ENCODE data around the gene KRT72. TPM values are rescaled to one million over a fixed set of nuclear protein-coding genes. Genes with fewer than 3 reads are reported as not detected.

KRT72 gene
- total RNA-seq (100 to 1,000 TPM in 3 of 5 experiments, 10 to 100 TPM in 1, 1 to 10 TPM in 1; 2.1 to 149 (median 104) TPM), polyA plus RNA-seq (under 1 TPM in 1 of 2 donors, not detected in 1; 0.71 TPM), total RNA-seq (124 reads per million, percentile 88 among the genes with 10 or more reads in this experiment)

- H3K27ac ChIP-seq (ENCODE audit: low read depth, low read length): no peak within 1 kb of the TSS
- Mint-ChIP-seq H3K4me1 (peaks cover 18 to 72% (median 61%) of the 10 kb centered on the region in 7 donors), H3K27ac (peak within 1 kb of the TSS in 8 of 9 donors; percentile 37 to 97 (median 93)), H3K9me3 (peaks cover 0 to 4% (median 0%) of the 10 kb centered on the region in 11 donors), H3K27me3 (peaks cover 0 to 32% (median 0%) of the 10 kb centered on the region in 5 donors), H3K36me3 (peaks cover 5 to 28% (median 12%) of the 10 kb centered on the region in 5 donors), H3K4me3 (peak within 1 kb of the TSS in 6 of 10 donors; percentile 29 to 71 (median 64))
- no peak for ATAC-seq
- no peaks in the 10 kb centered on the region for H3K9me3 ChIP-seq (ENCODE audit: control insufficient read depth in 2 of 3, low read length in 3 of 3)
- CTCF ChIA-PET: no interaction called here
- POLR2A ChIA-PET: interaction anchor here (2.1 to 2.3 kb wide), 2 partner anchors 9 to 12 kb away, joined by 5 to 10 read pairs; no protein-coding TSS in a partner anchor
- H3K27me3 ChIP-seq (ENCODE audit: control insufficient read depth in 2 of 2, insufficient read depth in 2 of 2, low read length in 2 of 2): no peaks in the 10 kb centered on the region
- intact Hi-C loops (cut with micrococcal nuclease): no loop called here
- no peak within 1 kb of the TSS for H3K4me3 ChIP-seq (ENCODE audit: low read length)
- peaks cover 0 to 40% of the 10 kb centered on the region in 2 donors for H3K4me1 ChIP-seq (ENCODE audit: control insufficient read depth in 2 of 2, insufficient read depth in 2 of 2, low read length in 2 of 2)
- DNase-seq: peak in 1 of 9 donors; percentile 12
- no peaks in the 10 kb centered on the region for H3K36me3 ChIP-seq (ENCODE audit: control insufficient read depth in 2 of 3, insufficient read depth in 3 of 3, low read length in 3 of 3)
Observed at GRCh38 chr12:52600941-52601481, at the start of gene KRT72. Gene KRT72, minus strand, starts transcription at chr12:52601463. Its CDS starts 11 bp downstream, at chr12:52601452.

GRCh38 chr12:52650520-52651081, 49.3 kb upstream of the KRT72 start:
- ATAC-seq (no peak), DNase-seq (no peak)
- CTCF ChIA-PET: interaction anchor here (0.6 to 1.8 kb wide), 3 partner anchors 40 to 223 kb away, joined by 3 to 5 read pairs (median 5); no protein-coding TSS in a partner anchor
- no peak overlapping the region for H3K4me3 ChIP-seq (ENCODE audit: low read length)
- peak overlapping the region in 2 of 10 donors; percentile 21 to 50 for H3K4me3 Mint-ChIP-seq
- peak overlapping the region in 5 of 9 donors; percentile 26 to 100 (median 99) for H3K27ac Mint-ChIP-seq
- H3K27me3 ChIP-seq (ENCODE audit: control insufficient read depth in 2 of 2, insufficient read depth in 2 of 2, low read length in 2 of 2): no peaks in the 10 kb centered on the region
- no peaks in the 10 kb centered on the region for H3K9me3 ChIP-seq (ENCODE audit: control insufficient read depth in 2 of 3, low read length in 3 of 3)
- peaks cover 0 to 5% (median 3%) of the 10 kb centered on the region in 5 donors for H3K36me3 Mint-ChIP-seq
- no peaks in the 10 kb centered on the region for H3K36me3 ChIP-seq (ENCODE audit: control insufficient read depth in 2 of 3, insufficient read depth in 3 of 3, low read length in 3 of 3)
- peaks cover 0 to 20% (median 0%) of the 10 kb centered on the region in 5 donors for H3K27me3 Mint-ChIP-seq
- intact Hi-C loops (cut with micrococcal nuclease): no loop called here
- H3K9me3 Mint-ChIP-seq: no peaks in the 10 kb centered on the region
- peaks cover 17 to 39% of the 10 kb centered on the region in 2 donors for H3K4me1 ChIP-seq (ENCODE audit: control insufficient read depth in 2 of 2, insufficient read depth in 2 of 2, low read length in 2 of 2)
- POLR2A ChIA-PET: interaction anchor here (1.4 to 12.4 kb wide), 3 partner anchors 9 to 36 kb away, joined by 4 to 223 read pairs (median 6); partner anchors contain the start of genes KRT1 and KRT73
- peaks cover 35 to 78% (median 62%) of the 10 kb centered on the region in 7 donors for H3K4me1 Mint-ChIP-seq
- no peak overlapping the region for H3K27ac ChIP-seq (ENCODE audit: low read depth, low read length)

GRCh38 chr12:52649066-52649465, 47.8 kb upstream of the KRT72 start:
- no peak for ATAC-seq
- H3K27me3 ChIP-seq (ENCODE audit: control insufficient read depth in 2 of 2, insufficient read depth in 2 of 2, low read length in 2 of 2): no peaks in the 10 kb centered on the region
- intact Hi-C loops (cut with micrococcal nuclease): loop anchor here in 1 of 2 donors (5.0 kb wide), 1 partner anchor 43 kb away; no protein-coding TSS in a partner anchor

GRCh38 chr12:52648012-52648550, 46.8 kb upstream of the KRT72 start:
- no peak overlapping the region for H3K4me3 ChIP-seq (ENCODE audit: low read length)
- H3K4me1 ChIP-seq (ENCODE audit: control insufficient read depth in 2 of 2, insufficient read depth in 2 of 2, low read length in 2 of 2): peaks cover 28 to 62% of the 10 kb centered on the region in 2 donors
- H3K27me3 ChIP-seq (ENCODE audit: control insufficient read depth in 2 of 2, insufficient read depth in 2 of 2, low read length in 2 of 2): no peaks in the 10 kb centered on the region
- peak overlapping the region; percentile 22 for H3K27ac ChIP-seq (ENCODE audit: low read depth, low read length)
- Mint-ChIP-seq H3K36me3 (peaks cover 3 to 23% (median 4%) of the 10 kb centered on the region in 5 donors), H3K27ac (peak overlapping the region; percentile 15 to 100 (median 100)), H3K4me1 (peaks cover 52 to 88% (median 72%) of the 10 kb centered on the region in 7 donors), H3K27me3 (peaks cover 0 to 4% (median 0%) of the 10 kb centered on the region in 5 donors), H3K9me3 (peaks cover 0 to 13% (median 7%) of the 10 kb centered on the region in 11 donors), H3K4me3 (peak overlapping the region in 7 of 10 donors; percentile 49 to 88 (median 73))
- DNase-seq: no peak
- H3K36me3 ChIP-seq (ENCODE audit: control insufficient read depth in 2 of 3, insufficient read depth in 3 of 3, low read length in 3 of 3): no peaks in the 10 kb centered on the region
- ATAC-seq: no peak
- no peaks in the 10 kb centered on the region for H3K9me3 ChIP-seq (ENCODE audit: control insufficient read depth in 2 of 3, low read length in 3 of 3)
- intact Hi-C loops (cut with micrococcal nuclease): loop anchor here in 1 of 2 donors (5.0 kb wide), 1 partner anchor 44 kb away; no protein-coding TSS in a partner anchor
- ChIA-PET CTCF (interaction anchor here (1.2 to 1.8 kb wide), 8 partner anchors 29 to 64 kb away, joined by 3 to 5 read pairs (median 4); no protein-coding TSS in a partner anchor), POLR2A (interaction anchor here (0.6 to 12.4 kb wide), 13 partner anchors 9 to 133 kb away, joined by 3 to 223 read pairs (median 5); partner anchors contain the start of genes KRT1 and KRT73)

More at GRCh38 chr12:52649066-52649465, 47.8 kb upstream of the KRT72 start:
- Mint-ChIP-seq H3K4me1 (peaks cover 49 to 86% (median 69%) of the 10 kb centered on the region in 7 donors), H3K9me3 (peaks cover 0 to 13% (median 7%) of the 10 kb centered on the region in 11 donors), H3K36me3 (peaks cover 3 to 18% (median 4%) of the 10 kb centered on the region in 5 donors), H3K27me3 (peaks cover 0 to 10% (median 0%) of the 10 kb centered on the region in 5 donors), H3K27ac (peak overlapping the region in 8 of 9 donors; percentile 55 to 100 (median 98)), H3K4me3 (peak overlapping the region in 9 of 10 donors; percentile 9 to 85 (median 34))
- no peaks in the 10 kb centered on the region for H3K36me3 ChIP-seq (ENCODE audit: control insufficient read depth in 2 of 3, insufficient read depth in 3 of 3, low read length in 3 of 3)
- ChIA-PET CTCF (interaction anchor here (1.0 to 1.8 kb wide), 5 partner anchors 36 to 221 kb away, joined by 3 to 4 read pairs (median 3); no protein-coding TSS in a partner anchor), POLR2A (interaction anchor here (0.8 to 12.4 kb wide), 7 partner anchors 10 to 56 kb away, joined by 3 to 223 read pairs (median 5); partner anchors contain the start of genes KRT1 and KRT73)
- no peak overlapping the region for H3K27ac ChIP-seq (ENCODE audit: low read depth, low read length)
- no peaks in the 10 kb centered on the region for H3K9me3 ChIP-seq (ENCODE audit: control insufficient read depth in 2 of 3, low read length in 3 of 3)
- no peak overlapping the region for H3K4me3 ChIP-seq (ENCODE audit: low read length)
- DNase-seq: no peak
- peaks cover 28 to 52% of the 10 kb centered on the region in 2 donors for H3K4me1 ChIP-seq (ENCODE audit: control insufficient read depth in 2 of 2, insufficient read depth in 2 of 2, low read length in 2 of 2)

GRCh38 chr12:52647601-52648000, 46.3 kb upstream of the KRT72 start:
- Mint-ChIP-seq H3K4me1 (peaks cover 54 to 91% (median 77%) of the 10 kb centered on the region in 7 donors), H3K36me3 (peaks cover 3 to 24% (median 4%) of the 10 kb centered on the region in 5 donors), H3K9me3 (peaks cover 0 to 13% (median 7%) of the 10 kb centered on the region in 11 donors), H3K4me3 (peak overlapping the region in 9 of 10 donors; percentile 11 to 88 (median 73)), H3K27me3 (peaks cover 0 to 4% (median 0%) of the 10 kb centered on the region in 5 donors), H3K27ac (peak overlapping the region; percentile 68 to 100 (median 100))
- Histone ChIP-seq H3K36me3 (ENCODE audit: control insufficient read depth in 2 of 3, insufficient read depth in 3 of 3, low read length in 3 of 3) (no peaks in the 10 kb centered on the region), H3K27me3 (ENCODE audit: control insufficient read depth in 2 of 2, insufficient read depth in 2 of 2, low read length in 2 of 2) (no peaks in the 10 kb centered on the region), H3K4me3 (ENCODE audit: low read length) (no peak overlapping the region), H3K9me3 (ENCODE audit: control insufficient read depth in 2 of 3, low read length in 3 of 3) (no peaks in the 10 kb centered on the region), H3K27ac (ENCODE audit: low read depth, low read length) (peak overlapping the region; percentile 92), H3K4me1 (ENCODE audit: control insufficient read depth in 2 of 2, insufficient read depth in 2 of 2, low read length in 2 of 2) (peaks cover 28 to 65% of the 10 kb centered on the region in 2 donors)
- CTCF ChIA-PET: interaction anchor here (1.1 to 1.7 kb wide), 8 partner anchors 28 to 223 kb away, joined by 3 to 5 read pairs (median 4); no protein-coding TSS in a partner anchor
- ATAC-seq (no peak), DNase-seq (no peak)
- intact Hi-C loops (cut with micrococcal nuclease): loop anchor here in 1 of 2 donors (5.0 kb wide), 1 partner anchor 45 kb away; no protein-coding TSS in a partner anchor
- POLR2A ChIA-PET: interaction anchor here (0.6 to 12.4 kb wide), 10 partner anchors 8 to 133 kb away, joined by 3 to 223 read pairs (median 6); partner anchors contain the start of genes KRT1 and KRT73
